Measurements from ENCODE around the gene SPRYD3.

SPRYD3 gene

GRCh38 chr12:53078425-53079225, 565 bp downstream of the SPRYD3 start:
- DNase-seq (ENCODE audit: low read depth in 2 of 2) = peak in 1 of 2 donors; percentile 18

DNA sequence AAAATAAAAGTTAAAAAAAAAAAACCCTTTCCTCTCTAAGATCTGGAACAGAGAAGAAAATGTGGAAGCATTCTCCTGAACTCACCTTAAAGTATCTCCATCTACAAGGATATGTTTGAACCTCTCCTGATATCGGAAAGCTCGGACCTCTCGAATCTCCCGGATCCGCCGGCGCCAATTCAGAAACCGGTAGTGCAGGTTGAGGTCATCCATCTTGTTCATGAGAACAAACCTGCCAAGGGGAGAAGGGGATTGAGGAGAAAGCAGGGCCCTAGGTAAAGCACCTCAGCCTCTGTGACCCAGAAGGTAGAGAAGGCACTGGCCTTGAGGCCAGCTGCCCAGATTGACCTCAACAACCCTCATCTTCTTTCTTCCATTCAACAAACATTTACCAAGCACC, 2.2 kb downstream of the SPRYD3 start:
- no peak for DNase-seq (ENCODE audit: low read depth in 2 of 2)

GRCh38 chr12:53076461-53076860, 2.7 kb downstream of the SPRYD3 start:
- no peak for DNase-seq (ENCODE audit: low read depth in 2 of 2)

GRCh38 chr12:53074999-53075370, 4.2 kb downstream of the SPRYD3 start:
- no peak for DNase-seq (ENCODE audit: low read depth in 2 of 2)

DNA sequence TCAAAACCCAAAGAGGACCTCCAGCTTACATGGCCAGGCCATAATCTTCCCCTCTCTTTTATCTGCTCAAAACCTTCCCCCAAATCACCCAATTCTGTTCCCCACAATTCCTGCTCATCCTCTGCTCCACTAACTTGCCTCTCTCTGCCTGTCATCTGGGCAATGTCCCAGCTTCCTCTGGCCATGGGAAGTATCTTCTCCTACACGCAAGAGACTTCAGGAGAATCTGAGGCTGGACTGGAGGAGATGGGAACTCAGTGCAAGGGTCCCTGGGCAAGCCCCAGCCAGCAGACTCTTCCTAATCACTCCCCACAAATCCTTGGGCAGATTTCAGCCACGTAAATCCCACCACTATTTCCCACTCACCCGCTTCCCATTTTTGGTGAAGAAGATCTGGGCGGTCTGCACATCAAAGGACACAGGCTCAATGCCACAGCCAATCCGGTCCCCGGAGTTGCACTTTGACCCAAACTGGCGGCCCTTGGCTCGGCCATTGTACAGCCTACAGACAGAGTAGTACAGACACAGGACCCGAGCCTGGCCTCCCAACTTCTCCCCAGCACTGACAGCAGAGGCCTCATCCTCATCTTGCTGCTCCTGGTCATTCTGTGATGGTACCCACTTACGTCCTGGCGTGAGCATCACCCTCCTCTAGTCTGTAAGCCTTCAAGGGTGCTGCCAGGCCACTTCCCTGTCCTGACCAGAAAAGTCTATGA, 4.7 kb downstream of the SPRYD3 start:
- DNase-seq (ENCODE audit: low read depth in 2 of 2) = no peak

GRCh38 chr12:53073881-53074280, 5.3 kb downstream of the SPRYD3 start:
- no peak for DNase-seq (ENCODE audit: low read depth in 2 of 2)

- no peak for DNase-seq (ENCODE audit: low read depth in 2 of 2)
Measured at GRCh38 chr12:53071591-53072551, 7.3 kb downstream of the SPRYD3 start.

- DNase-seq (ENCODE audit: low read depth in 2 of 2) = no peak
Measured at GRCh38 chr12:53070877-53071492, 8.2 kb downstream of the SPRYD3 start.

GRCh38 chr12:53069621-53070410, 9.4 kb downstream of the SPRYD3 start:
- no peak for DNase-seq (ENCODE audit: low read depth in 2 of 2)

DNA sequence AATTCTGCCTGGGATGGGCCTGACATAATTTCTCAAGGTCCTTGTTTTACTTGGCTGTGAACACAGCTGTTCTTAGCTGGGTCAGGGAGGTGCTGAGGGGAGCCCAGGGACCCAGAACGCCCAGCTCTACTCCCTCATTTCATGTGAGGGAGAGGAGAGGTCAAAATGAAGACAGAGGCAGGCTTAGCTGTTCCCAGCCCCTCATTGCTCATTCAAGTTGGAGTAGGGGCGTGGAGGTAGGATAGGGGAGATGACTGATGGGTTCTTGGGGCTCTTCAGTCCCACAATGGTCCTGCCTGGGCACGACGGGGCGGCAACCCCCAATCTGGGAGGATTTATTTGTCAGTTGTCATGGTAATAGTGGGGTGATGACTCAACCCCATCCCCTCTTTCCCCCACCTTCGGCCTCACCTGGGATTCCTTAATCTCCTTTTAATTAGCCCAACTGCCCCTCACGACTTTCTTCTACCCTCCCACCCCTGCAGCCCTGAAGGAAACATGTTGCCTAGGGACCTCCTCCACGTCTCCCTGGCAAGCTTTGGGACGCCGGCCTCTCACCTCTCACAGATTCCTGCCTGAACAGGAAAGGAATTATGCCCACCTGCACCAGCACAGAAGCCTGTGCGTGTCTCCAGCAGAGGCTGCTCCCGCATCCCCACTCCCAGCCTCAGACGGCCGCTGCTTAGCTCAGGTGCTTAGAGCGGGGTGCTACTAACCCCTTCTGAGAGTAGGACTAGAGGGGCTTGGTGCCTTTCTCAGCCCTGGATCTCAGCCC, 10.2 kb downstream of the SPRYD3 start:
- no peak for DNase-seq (ENCODE audit: low read depth in 2 of 2)

DNA sequence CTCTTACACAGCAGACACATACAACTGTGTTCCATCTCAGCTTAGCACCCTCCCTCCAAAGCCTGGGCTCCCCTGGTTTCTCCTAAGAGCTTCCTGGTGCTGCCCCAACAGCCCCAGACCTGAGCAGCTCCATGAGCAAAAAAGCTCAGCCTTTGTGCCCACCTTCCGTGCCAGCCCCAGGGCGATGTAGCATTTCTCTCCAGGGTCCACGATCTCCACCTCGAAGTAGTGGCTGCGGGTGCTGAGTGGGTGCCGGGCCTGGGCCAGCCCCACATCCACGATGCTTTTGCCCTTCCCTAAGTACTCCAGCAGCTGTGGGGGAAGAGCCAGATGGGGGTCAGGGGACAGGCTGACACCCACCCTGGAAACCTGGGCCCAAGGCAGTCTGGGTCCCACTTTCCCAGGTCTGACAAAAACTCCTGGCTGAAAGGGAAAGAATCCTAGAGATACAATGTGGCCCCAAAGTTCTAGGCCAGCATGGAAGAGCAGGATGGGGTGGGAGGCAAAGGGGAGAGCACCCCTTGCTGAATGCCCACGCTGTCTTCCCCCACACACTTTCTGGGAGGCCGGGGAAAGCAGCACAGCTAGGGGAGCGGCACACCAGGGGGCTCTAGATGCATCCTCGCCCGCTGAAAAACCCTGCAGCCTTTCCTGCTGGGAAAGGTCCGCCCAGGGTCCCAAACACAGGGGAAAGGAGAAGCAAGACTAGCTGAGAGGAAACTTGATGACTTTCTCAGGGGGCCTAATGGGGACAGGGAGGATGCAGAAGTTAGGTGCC, 11.0 kb downstream of the SPRYD3 start:
- DNase-seq (ENCODE audit: low read depth in 2 of 2) = no peak

GRCh38 chr12:53067074-53067992, 11.9 kb downstream of the SPRYD3 start:
- no peak for DNase-seq (ENCODE audit: low read depth in 2 of 2)

DNA sequence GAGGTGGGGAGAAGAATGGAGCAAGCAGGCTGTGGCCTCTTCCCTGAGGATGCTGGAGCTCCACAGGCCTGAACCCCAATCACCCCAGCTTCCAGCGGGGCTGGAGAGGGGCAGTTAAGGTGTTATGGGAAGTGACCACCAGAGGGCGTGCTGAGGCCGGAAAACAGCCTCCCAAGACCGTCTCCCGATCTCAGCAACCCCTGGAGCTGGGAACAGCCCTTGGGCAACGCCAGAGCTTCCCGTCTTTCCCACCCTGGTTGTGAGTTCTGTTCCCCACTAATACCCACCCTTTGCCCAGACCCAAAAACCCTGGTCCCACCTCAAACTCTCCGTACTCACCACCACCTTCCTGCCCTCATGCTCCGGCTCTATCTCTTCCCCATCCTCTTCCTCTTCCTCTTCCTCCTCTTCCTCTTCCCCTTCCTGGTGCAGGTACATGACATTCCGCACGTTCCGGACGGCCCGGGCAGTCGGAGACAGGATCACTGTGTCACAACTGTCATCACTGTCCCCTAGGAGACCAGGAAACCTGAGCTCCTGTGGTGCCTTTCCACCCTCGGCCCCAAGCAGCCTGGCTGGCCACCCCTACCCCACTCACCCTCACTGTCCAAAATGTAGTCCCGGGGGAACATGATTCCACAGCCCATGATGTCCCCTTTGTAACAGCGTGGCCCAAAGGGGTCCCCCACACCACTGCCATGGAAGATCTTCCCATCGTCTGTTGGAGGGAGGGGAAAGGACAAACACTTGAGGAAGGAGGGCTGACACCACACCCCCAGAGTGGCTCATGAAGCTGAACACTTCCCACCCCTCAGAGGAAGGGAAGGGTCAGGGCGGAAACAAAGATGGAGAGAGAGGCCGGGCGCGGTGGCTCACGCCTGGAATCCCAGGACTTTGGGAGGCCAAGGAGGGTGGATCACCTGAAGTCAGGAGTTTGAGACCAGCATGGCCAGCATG, 12.9 kb downstream of the SPRYD3 start:
- peak in 1 of 2 donors; percentile 38 for DNase-seq (ENCODE audit: low read depth in 2 of 2)

GRCh38 chr12:53065470-53065869, 13.7 kb downstream of the SPRYD3 start:
- no peak for DNase-seq (ENCODE audit: low read depth in 2 of 2)

- DNase-seq (ENCODE audit: low read depth in 2 of 2) = no peak
Measured at GRCh38 chr12:53064613-53065436, 14.4 kb downstream of the SPRYD3 start.
